Measurements from ENCODE around the gene PCBP3. TPM values are rescaled to one million over a fixed set of nuclear protein-coding genes. Genes with fewer than 3 reads are reported as not detected.
A peak's percentile ranks its signal among the peaks of the same experiment; 100 is the strongest.
"Not testable (repeated sequence)": the region's sequence is repeated elsewhere in the genome, so short reads cannot be mapped to it uniquely, and the experiment has no call there.

Gene PCBP3
- total RNA-seq, 2 experiments from 2014 or later = 5.3 to 6.6 TPM

GRCh38 chr21:45617021-45617921 lies 26.3 kb upstream of the PCBP3 start:
- Mint-ChIP-seq H3K36me3 (no peaks in the 10 kb centered on the region), H3K9me3 (peaks cover 6% of the 10 kb centered on the region), H3K4me1 (ENCODE audit: low read depth) (peaks cover 25% of the 10 kb centered on the region), H3K4me3 (no peak overlapping the region), H3K27ac (no peak overlapping the region), H3K27me3 (no peaks in the 10 kb centered on the region)
- POLR2A ChIA-PET = no interaction called here
- intact Hi-C loops (cut with micrococcal nuclease) = no loop called here
- DNase-seq = no peak
- CTCF ChIA-PET = no interaction called here

GRCh38 chr21:45618287-45618686 lies 25.2 kb upstream of the PCBP3 start:
- POLR2A ChIA-PET = no interaction called here
- Mint-ChIP-seq H3K36me3 (no peaks in the 10 kb centered on the region), H3K4me1 (ENCODE audit: low read depth) (peaks cover 25% of the 10 kb centered on the region), H3K27me3 (no peaks in the 10 kb centered on the region), H3K27ac (no peak overlapping the region), H3K4me3 (no peak overlapping the region), H3K9me3 (peaks cover 6% of the 10 kb centered on the region)
- CTCF ChIA-PET = no interaction called here
- no peak for DNase-seq
- intact Hi-C loops (cut with micrococcal nuclease) = no loop called here

GRCh38 chr21:45618846-45619485 lies 24.6 kb upstream of the PCBP3 start:
- ChIA-PET POLR2A (no interaction called here), CTCF (interaction anchor here (2.6 kb wide), 1 partner anchor 22 kb away, joined by 10 read pairs; no protein-coding TSS in a partner anchor)
- Mint-ChIP-seq H3K27ac (no peak overlapping the region), H3K9me3 (peaks cover 6% of the 10 kb centered on the region), H3K4me3 (no peak overlapping the region), H3K27me3 (no peaks in the 10 kb centered on the region), H3K36me3 (no peaks in the 10 kb centered on the region), H3K4me1 (ENCODE audit: low read depth) (peaks cover 20% of the 10 kb centered on the region)
- DNase-seq = no peak
- intact Hi-C loops (cut with micrococcal nuclease) = no loop called here

- H3K9me3 Mint-ChIP-seq = peaks cover 6% of the 10 kb centered on the region
- DNase-seq = no peak
- H3K27ac Mint-ChIP-seq = no peak overlapping the region
- peaks cover 2% of the 10 kb centered on the region for H3K27me3 Mint-ChIP-seq
- intact Hi-C loops (cut with micrococcal nuclease) = no loop called here
- H3K4me3 Mint-ChIP-seq = no peak overlapping the region
- CTCF ChIA-PET = interaction anchor here (0.6 to 2.6 kb wide), 2 partner anchors 23 to 200 kb away, joined by 3 to 10 read pairs; no protein-coding TSS in a partner anchor
- peaks cover 12% of the 10 kb centered on the region for H3K4me1 Mint-ChIP-seq (ENCODE audit: low read depth)
- POLR2A ChIA-PET = no interaction called here
- no peaks in the 10 kb centered on the region for H3K36me3 Mint-ChIP-seq
These were observed 23.2 kb upstream of the PCBP3 start for GRCh38 chr21:45620201-45620923.

- DNase-seq; H3K27me3 Mint-ChIP-seq; H3K4me3 Mint-ChIP-seq; H3K36me3 Mint-ChIP-seq; H3K9me3 Mint-ChIP-seq; intact Hi-C loops (cut with micrococcal nuclease); H3K4me1 Mint-ChIP-seq (ENCODE audit: low read depth); POLR2A ChIA-PET; H3K27ac Mint-ChIP-seq: not testable (repeated sequence)
- CTCF ChIA-PET = interaction anchor here (2.6 kb wide), 1 partner anchor 25 kb away, joined by 10 read pairs; no protein-coding TSS in a partner anchor
These were observed 21.8 kb upstream of the PCBP3 start for GRCh38 chr21:45621435-45622331.

GRCh38 chr21:45622416-45623097 lies 21.0 kb upstream of the PCBP3 start:
- Mint-ChIP-seq H3K9me3 (peaks cover 6% of the 10 kb centered on the region), H3K36me3 (no peaks in the 10 kb centered on the region), H3K27ac (no peak overlapping the region), H3K27me3 (peaks cover 4% of the 10 kb centered on the region), H3K4me1 (ENCODE audit: low read depth) (no peaks in the 10 kb centered on the region), H3K4me3 (no peak overlapping the region)
- ChIA-PET POLR2A (no interaction called here), CTCF (no interaction called here)
- intact Hi-C loops (cut with micrococcal nuclease) = no loop called here
- peak; percentile 4 for DNase-seq

- no peak for DNase-seq
- ChIA-PET CTCF (no interaction called here), POLR2A (no interaction called here)
- intact Hi-C loops (cut with micrococcal nuclease) = no loop called here
- H3K27ac Mint-ChIP-seq = no peak overlapping the region
- no peaks in the 10 kb centered on the region for H3K36me3 Mint-ChIP-seq
- H3K4me3 Mint-ChIP-seq = no peak overlapping the region
- peaks cover 6% of the 10 kb centered on the region for H3K9me3 Mint-ChIP-seq
- H3K27me3 Mint-ChIP-seq = peaks cover 7% of the 10 kb centered on the region
- H3K4me1 Mint-ChIP-seq (ENCODE audit: low read depth) = no peaks in the 10 kb centered on the region
These were observed 20.1 kb upstream of the PCBP3 start for GRCh38 chr21:45623436-45623835.

- H3K4me1 Mint-ChIP-seq (ENCODE audit: low read depth); H3K27me3 Mint-ChIP-seq; CTCF ChIA-PET: not testable (repeated sequence)
These were observed 17.4 kb upstream of the PCBP3 start for GRCh38 chr21:45626127-45626526.

GRCh38 chr21:45629046-45629981 lies 14.2 kb upstream of the PCBP3 start:
- intact Hi-C loops (cut with micrococcal nuclease) = no loop called here

More at GRCh38 chr21:45626127-45626526, 17.4 kb upstream of the PCBP3 start:
- H3K27ac Mint-ChIP-seq; H3K4me3 Mint-ChIP-seq; DNase-seq; H3K9me3 Mint-ChIP-seq; intact Hi-C loops (cut with micrococcal nuclease); H3K36me3 Mint-ChIP-seq: not testable (repeated sequence)
- POLR2A ChIA-PET = interaction anchor here (1.1 kb wide), 1 partner anchor 13 kb away, joined by 3 read pairs; no protein-coding TSS in a partner anchor

GRCh38 chr21:45630066-45630694 lies 13.3 kb upstream of the PCBP3 start:
- H3K27me3 Mint-ChIP-seq = peaks cover 6% of the 10 kb centered on the region
- DNase-seq = no peak
- H3K27ac Mint-ChIP-seq = no peak overlapping the region
- no peak overlapping the region for H3K4me3 Mint-ChIP-seq
- no peaks in the 10 kb centered on the region for H3K9me3 Mint-ChIP-seq
- POLR2A ChIA-PET = no interaction called here
- CTCF ChIA-PET = no interaction called here
- intact Hi-C loops (cut with micrococcal nuclease) = no loop called here
- H3K36me3 Mint-ChIP-seq = no peaks in the 10 kb centered on the region
- H3K4me1 Mint-ChIP-seq (ENCODE audit: low read depth) = no peaks in the 10 kb centered on the region

More at GRCh38 chr21:45629046-45629981, 14.2 kb upstream of the PCBP3 start:
- no peak for DNase-seq
- Mint-ChIP-seq H3K4me3 (no peak overlapping the region), H3K36me3 (no peaks in the 10 kb centered on the region), H3K27me3 (peaks cover 7% of the 10 kb centered on the region), H3K27ac (no peak overlapping the region), H3K9me3 (no peaks in the 10 kb centered on the region), H3K4me1 (ENCODE audit: low read depth) (no peaks in the 10 kb centered on the region)
- ChIA-PET CTCF (no interaction called here), POLR2A (no interaction called here)
